MCF 10A (cell line): ENCODE measurements around the gene FOXF1. TPM values are rescaled to one million over a fixed set of nuclear protein-coding genes. Genes with fewer than 3 reads are reported as not detected.

ENCODE experiments used
- BruUV-seq: library from RNA; stranded (reverse); fragments of 400-500 nt; replicated peaks from 2 replicates; lab custom pipeline; 2021; lab: Mats Ljungman, UMichigan
- CTCF ChIA-PET: fragments of 300-600 bp; sonication (Branson Sonifier 250); formaldehyde crosslinking; extraction: SDS; loops from one replicate; lab custom pipeline; 2021; ENCODE audit warnings: antibody characterized with exemption, inconsistent platforms; lab: Yijun Ruan, JAX
- POLR2A ChIA-PET: fragments of 300-600, 350-650 bp; sonication (Branson Sonifier 250); formaldehyde crosslinking; extraction: SDS; loops from one replicate; lab custom pipeline; 2020; ENCODE audit warnings: antibody characterized with exemption, inconsistent platforms; lab: Yijun Ruan, JAX
- DNase-seq: peaks from one replicate; pipeline ENCODE4 v3.0.0-alpha.2; 2018; ENCODE audit not compliant: unreplicated experiment
- H3K27ac Mint-ChIP-seq: one replicate; pipeline ENCODE4 v1.8.0; 2022; ENCODE audit warnings: mild to moderate bottlenecking, low read depth, mixed read lengths; ENCODE audit not compliant: unreplicated experiment
- H3K27me3 Mint-ChIP-seq: one replicate; pipeline ENCODE4 v1.8.0; 2022; ENCODE audit warnings: mixed read lengths; ENCODE audit not compliant: insufficient read depth, unreplicated experiment
- H3K36me3 Mint-ChIP-seq: one replicate; pipeline ENCODE4 v1.8.0; 2022; ENCODE audit warnings: mild to moderate bottlenecking, moderate library complexity, mixed read lengths; ENCODE audit not compliant: insufficient read depth, unreplicated experiment
- H3K4me1 Mint-ChIP-seq: one replicate; pipeline ENCODE4 v1.8.0; 2022; ENCODE audit warnings: mixed read lengths; ENCODE audit not compliant: insufficient read depth, unreplicated experiment
- H3K4me3 Mint-ChIP-seq: one replicate; pipeline ENCODE4 v1.8.0; 2022; ENCODE audit warnings: mild to moderate bottlenecking, moderate library complexity, mixed read lengths; ENCODE audit not compliant: unreplicated experiment
- H3K9me3 Mint-ChIP-seq: one replicate; pipeline ENCODE4 v1.8.0; 2022; ENCODE audit warnings: mixed read lengths; ENCODE audit not compliant: unreplicated experiment
- CTCF ChIP-seq: fragments of 200-600 bp; IDR thresholded peaks from one replicate; pipeline ENCODE4 v1.8.0; 2022; ENCODE audit warnings: antibody characterized with exemption, mild to moderate bottlenecking; ENCODE audit not compliant: unreplicated experiment
- intact Hi-C: fragments of 100-400 bp; cut with micrococcal nuclease; formaldehyde crosslinking; loops from 2 replicates; pipeline ENCODE4 v1.14.1; 2022
- total RNA-seq: library from RNA; stranded (reverse); gene quantifications from 2 replicates; pipeline ENCODE4 v1.2.3, GENCODE V29; 2022

FOXF1 gene
- total RNA-seq, 1 experiment from 2014 or later: not detected

GRCh38 chr16:86528061-86528929 lies 18.0 kb downstream of the FOXF1 start:
- Mint-ChIP-seq H3K4me3 (no peak overlapping the region), H3K27me3 (peaks cover 30% of the 10 kb centered on the region), H3K36me3 (no peaks in the 10 kb centered on the region), H3K9me3 (no peaks in the 10 kb centered on the region), H3K4me1 (no peaks in the 10 kb centered on the region), H3K27ac (no peak overlapping the region)
- intact Hi-C loops: no loop called here
- POLR2A ChIA-PET: no interaction called here
- no TSS peak for BruUV-seq
- no peak for DNase-seq
- CTCF ChIA-PET: interaction anchor here (0.6 to 3.5 kb wide), 3 partner anchors 8 to 853 kb away, joined by 3 to 21 read pairs (median 11); no protein-coding TSS in a partner anchor
- TF ChIP-seq CTCF: no peak

- peaks cover 21% of the 10 kb centered on the region for H3K27me3 Mint-ChIP-seq
- peak; percentile 47 for DNase-seq
- intact Hi-C loops: no loop called here
- BruUV-seq: no TSS peak
- no peak for TF ChIP-seq CTCF
- ChIA-PET POLR2A (interaction anchor here (0.7 kb wide), 1 partner anchor 520 kb away, joined by 5 read pairs; no protein-coding TSS in a partner anchor), CTCF (interaction anchor here (0.6 to 3.5 kb wide), 5 partner anchors 9 to 852 kb away, joined by 3 to 21 read pairs (median 4); no protein-coding TSS in a partner anchor)
- no peaks in the 10 kb centered on the region for H3K9me3 Mint-ChIP-seq
- no peaks in the 10 kb centered on the region for H3K4me1 Mint-ChIP-seq
- H3K4me3 Mint-ChIP-seq: no peak overlapping the region
- H3K36me3 Mint-ChIP-seq: no peaks in the 10 kb centered on the region
- H3K27ac Mint-ChIP-seq: no peak overlapping the region
Observed at GRCh38 chr16:86529160-86529559, 18.8 kb downstream of the FOXF1 start.

GRCh38 chr16:86530251-86531190 lies 20.2 kb downstream of the FOXF1 start:
- BruUV-seq: no TSS peak
- H3K4me3 Mint-ChIP-seq: no peak overlapping the region
- no peaks in the 10 kb centered on the region for H3K4me1 Mint-ChIP-seq
- no peak for TF ChIP-seq CTCF
- intact Hi-C loops: no loop called here
- no peak for DNase-seq
- H3K27ac Mint-ChIP-seq: no peak overlapping the region
- H3K9me3 Mint-ChIP-seq: no peaks in the 10 kb centered on the region
- ChIA-PET POLR2A (no interaction called here), CTCF (interaction anchor here (0.9 to 3.5 kb wide), 4 partner anchors 10 to 13 kb away, joined by 4 to 21 read pairs (median 10); no protein-coding TSS in a partner anchor)
- peaks cover 5% of the 10 kb centered on the region for H3K36me3 Mint-ChIP-seq
- H3K27me3 Mint-ChIP-seq: peaks cover 14% of the 10 kb centered on the region
